Stimulated activated naive CD8-positive, alpha-beta T cell treated with anti-CD3 and anti-CD28 coated beads, Interleukin-15, amount 100 ng/mL, for 72 hours (primary cell): ENCODE results near the gene PSMC3.

Experiments
- ATAC-seq: fragments of 150-1000 bp; cut with Tn5 transposase; 2 replicates; pipeline ENCODE4 v1.10.0; 2021; ENCODE audit warnings: mild to moderate bottlenecking, moderate library complexity
- DNase-seq, 2 donors: peaks; one replicate each; pipeline ENCODE4 v3.0.0; 2021 to 2022
- H3K27ac Mint-ChIP-seq, 2 donors: one replicate each; pipeline ENCODE4 v1.8.0; 2022; ENCODE audit warnings: mild to moderate bottlenecking in 2 of 2, mixed read lengths in 2 of 2, moderate library complexity in 2 of 2
- H3K27me3 Mint-ChIP-seq: one replicate; pipeline ENCODE4 v1.8.0; 2022; ENCODE audit warnings: mixed read lengths
- H3K4me1 Mint-ChIP-seq: one replicate; pipeline ENCODE4 v1.8.0; 2022; ENCODE audit warnings: mild to moderate bottlenecking, mixed read lengths
- H3K4me3 Mint-ChIP-seq, 2 donors: one replicate each; pipeline ENCODE4 v1.8.0; 2022; ENCODE audit warnings: mild to moderate bottlenecking in 2 of 2, mixed read lengths in 2 of 2, moderate library complexity in 1 of 2
- H3K9me3 Mint-ChIP-seq, 2 donors: one replicate each; pipeline ENCODE4 v1.8.0; 2022; ENCODE audit warnings: mixed read lengths in 2 of 2

Gene PSMC3

DNA sequence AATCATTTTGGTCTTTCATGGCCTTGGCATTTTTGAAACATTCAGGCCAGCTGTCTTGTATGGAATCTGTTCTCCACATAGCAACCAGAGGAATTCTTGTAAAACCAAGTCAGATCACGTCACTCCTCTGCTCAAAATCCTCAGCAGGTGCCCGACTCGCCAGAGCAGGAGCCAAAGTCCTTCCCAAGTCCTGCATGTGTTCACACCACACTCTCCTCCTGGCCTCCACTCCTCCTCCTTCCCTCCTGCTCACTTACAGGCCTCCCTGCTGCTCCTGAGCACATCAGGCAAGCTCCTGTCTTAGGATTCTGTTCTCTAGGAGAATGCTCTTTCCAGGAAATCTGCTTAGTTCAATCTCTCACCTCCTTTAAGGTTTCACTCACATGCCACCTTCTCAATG, 6.9 kb upstream of the PSMC3 start:
- Mint-ChIP-seq H3K4me1 (peaks cover 6% of the 10 kb centered on the region), H3K27me3 (no peaks in the 10 kb centered on the region), H3K9me3 (no peaks in the 10 kb centered on the region), H3K4me3 (no peak overlapping the region), H3K27ac (no peak overlapping the region)
- ATAC-seq (no peak), DNase-seq (no peak)

DNA sequence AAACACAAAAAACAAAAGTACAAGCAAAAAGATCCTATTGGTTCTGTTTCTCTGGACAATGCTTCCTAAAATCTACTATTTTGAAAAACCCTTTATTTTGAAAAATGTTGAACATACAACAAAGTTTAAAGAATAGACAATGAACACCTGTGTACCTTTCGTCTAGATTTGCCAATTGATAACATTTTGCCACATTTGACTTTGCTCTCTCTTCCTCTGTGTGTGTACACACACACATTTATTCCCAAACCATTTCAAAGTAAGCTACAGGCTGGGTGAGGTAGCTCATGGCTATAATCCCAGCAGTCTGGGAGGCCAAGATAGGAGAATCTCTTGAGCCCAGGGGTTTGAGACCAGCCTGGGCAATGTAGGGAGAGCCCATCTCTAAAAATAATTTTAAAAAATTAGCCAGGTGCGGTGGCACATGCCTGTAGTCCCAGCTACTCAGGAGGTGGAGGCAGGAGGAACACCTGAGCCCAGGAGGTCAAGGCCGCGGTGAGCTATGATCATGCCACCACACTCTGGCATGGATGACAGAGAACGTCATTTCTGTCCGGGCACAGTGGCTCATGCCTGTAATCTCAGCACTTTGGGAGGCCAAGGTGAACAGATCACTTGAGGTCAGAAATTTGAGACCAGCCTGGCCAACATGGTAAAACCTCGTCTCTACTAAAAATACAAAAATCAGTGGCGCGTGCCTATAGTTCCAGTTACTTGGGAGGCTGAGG, 5.3 kb upstream of the PSMC3 start:
- H3K4me3 Mint-ChIP-seq, result no peak overlapping the region
- ATAC-seq, result no peak
- H3K9me3 Mint-ChIP-seq, result no peaks in the 10 kb centered on the region
- no peaks in the 10 kb centered on the region for H3K27me3 Mint-ChIP-seq
- no peak overlapping the region for H3K27ac Mint-ChIP-seq
- peaks cover 9% of the 10 kb centered on the region for H3K4me1 Mint-ChIP-seq
- no peak for DNase-seq

DNA sequence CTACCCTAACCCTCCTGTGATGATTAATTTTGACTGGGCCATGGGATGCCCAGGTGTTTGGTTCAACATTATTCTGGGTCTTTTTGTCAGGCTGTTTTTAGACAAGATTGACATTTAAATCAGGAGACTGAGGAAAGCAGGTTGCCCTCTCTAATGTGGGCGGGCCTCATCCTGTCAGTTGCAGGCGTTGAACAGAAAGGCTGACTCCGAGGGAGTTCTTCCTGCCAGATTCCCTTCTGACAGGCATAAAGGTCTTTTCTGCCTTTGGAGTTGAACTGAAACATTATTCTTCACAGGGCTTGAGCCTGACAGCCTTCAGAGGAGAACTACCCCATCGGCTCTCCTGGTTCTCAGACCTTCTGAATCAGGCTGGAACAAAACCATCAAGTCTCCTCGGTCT, 4.3 kb upstream of the PSMC3 start:
- no peak for ATAC-seq
- Mint-ChIP-seq H3K4me1 (peaks cover 19% of the 10 kb centered on the region), H3K27ac (no peak overlapping the region)

DNA sequence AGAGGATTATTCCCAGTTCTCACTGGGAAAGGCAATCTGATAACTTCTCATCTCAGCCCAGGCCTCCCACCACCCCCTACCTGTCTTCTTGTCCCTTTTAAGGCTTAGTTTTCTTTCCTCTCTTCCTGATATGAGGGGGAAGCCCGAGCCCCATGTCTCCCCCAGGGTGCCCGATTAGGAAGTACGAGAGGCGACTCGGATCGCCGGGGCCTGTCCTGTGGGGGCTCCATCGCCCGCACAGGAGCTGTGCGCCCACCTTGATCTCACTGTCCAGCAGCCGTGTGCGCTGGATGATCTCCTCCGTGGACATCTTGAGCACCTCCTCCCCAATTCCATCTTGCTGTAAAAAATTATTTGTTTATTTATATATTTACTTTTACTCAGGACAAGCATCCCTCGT, 628 bp downstream of the PSMC3 start:
- ATAC-seq (no peak), DNase-seq (no peak)
- H3K27ac Mint-ChIP-seq, result peak overlapping the region; percentile 100
- H3K27me3 Mint-ChIP-seq, result no peaks in the 10 kb centered on the region
- H3K4me1 Mint-ChIP-seq, result peaks cover 40% of the 10 kb centered on the region
- no peaks in the 10 kb centered on the region for H3K9me3 Mint-ChIP-seq
- H3K4me3 Mint-ChIP-seq, result peak overlapping the region; percentile 97 to 100

More for the DNA sequence above, 4.3 kb upstream of the PSMC3 start:
- no peaks in the 10 kb centered on the region for H3K9me3 Mint-ChIP-seq
- no peak overlapping the region for H3K4me3 Mint-ChIP-seq
- DNase-seq, result no peak
- no peaks in the 10 kb centered on the region for H3K27me3 Mint-ChIP-seq

DNA sequence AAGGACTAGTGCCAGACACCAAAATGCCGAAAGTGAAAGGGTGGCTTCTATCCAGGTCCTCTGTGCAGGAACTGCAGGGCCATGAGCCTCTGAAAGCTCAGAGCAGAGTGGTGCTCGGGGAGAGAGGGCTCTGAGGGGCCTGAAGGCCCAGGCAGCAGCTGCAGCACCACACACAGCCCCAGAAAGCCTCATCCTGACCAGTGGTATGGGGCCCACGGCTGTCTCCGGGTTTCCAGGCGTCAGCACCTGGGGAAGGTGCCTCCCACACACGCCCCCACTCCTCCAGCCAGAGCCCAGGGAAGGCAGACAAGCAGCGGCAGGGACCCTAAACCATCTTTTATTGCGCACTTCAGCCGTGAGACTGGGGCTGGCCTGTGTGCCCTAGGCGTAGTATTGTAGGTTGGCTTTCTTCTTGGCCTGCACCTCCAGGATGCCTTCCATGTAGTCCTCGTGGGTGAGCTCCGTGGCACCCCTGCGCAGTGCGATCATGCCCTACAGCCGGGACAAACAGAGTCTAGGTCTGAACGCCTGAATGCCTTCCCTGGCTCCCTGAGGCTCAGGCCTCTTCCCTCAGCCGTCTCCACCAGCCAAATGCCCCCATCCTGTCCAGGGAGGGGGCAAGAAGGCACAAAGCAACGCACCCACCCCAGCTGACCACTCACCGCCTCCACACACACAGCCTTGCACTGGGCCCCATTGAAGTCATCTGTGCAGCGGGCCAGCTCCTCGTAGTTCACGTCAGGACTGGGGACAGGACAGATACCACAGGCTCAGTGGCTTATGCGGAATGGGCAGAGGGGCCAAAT, 7.6 kb downstream of the PSMC3 start:
- no peaks in the 10 kb centered on the region for H3K27me3 Mint-ChIP-seq
- H3K9me3 Mint-ChIP-seq, result no peaks in the 10 kb centered on the region
- peak overlapping the region; percentile 16 to 88 for H3K27ac Mint-ChIP-seq
- ATAC-seq, result no peak
- no peak overlapping the region for H3K4me3 Mint-ChIP-seq
- DNase-seq, result no peak
- H3K4me1 Mint-ChIP-seq, result peaks cover 25% of the 10 kb centered on the region

DNA sequence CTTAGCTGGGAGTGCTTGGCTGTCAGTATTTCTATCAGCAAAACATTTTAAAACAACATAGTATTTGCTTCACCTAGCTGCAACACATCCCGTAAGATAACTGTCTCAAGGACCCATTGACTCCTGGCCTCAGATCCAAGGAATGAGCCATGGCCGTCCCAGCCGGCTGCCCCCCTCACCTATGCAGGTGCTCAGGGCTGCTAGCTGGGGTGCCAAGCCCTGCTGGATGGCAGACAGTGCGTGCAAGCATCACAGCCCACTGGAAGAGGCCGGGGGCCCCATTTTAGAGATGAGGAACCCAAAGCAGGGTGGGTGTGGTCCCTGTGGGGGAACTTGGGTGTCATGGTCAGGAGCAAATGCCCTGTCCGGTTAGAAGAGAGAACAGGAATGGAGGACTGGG, 8.5 kb downstream of the PSMC3 start:
- no peak overlapping the region for H3K4me3 Mint-ChIP-seq
- DNase-seq, result no peak
- no peak for ATAC-seq
- H3K4me1 Mint-ChIP-seq, result peaks cover 23% of the 10 kb centered on the region
- no peaks in the 10 kb centered on the region for H3K9me3 Mint-ChIP-seq
- no peak overlapping the region for H3K27ac Mint-ChIP-seq
- no peaks in the 10 kb centered on the region for H3K27me3 Mint-ChIP-seq

DNA sequence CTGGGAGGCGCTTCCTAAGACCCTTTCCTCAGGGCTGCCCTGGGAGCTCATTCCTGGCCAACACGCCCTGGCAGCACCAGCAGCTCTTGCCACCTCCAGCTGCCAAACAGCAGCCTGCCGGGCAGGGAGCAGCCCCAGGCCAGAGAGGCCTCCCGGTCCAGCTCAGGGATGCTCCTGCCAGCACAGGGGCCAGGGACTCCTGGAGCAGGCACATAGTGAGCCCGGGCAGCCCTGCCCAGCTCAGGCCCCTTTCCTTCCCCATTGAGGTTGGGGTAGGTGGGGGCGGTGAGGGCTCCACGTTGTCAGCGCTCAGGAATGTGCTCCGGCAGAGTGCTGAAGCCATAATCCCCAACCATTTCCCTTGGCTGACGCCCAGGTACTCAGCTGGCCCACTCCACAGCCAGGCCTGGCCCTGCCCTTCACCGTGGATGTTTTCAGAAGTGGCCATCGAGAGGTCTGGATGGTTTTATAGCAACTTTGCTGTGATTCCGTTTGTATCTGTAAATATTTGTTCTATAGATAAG, 10.2 kb downstream of the PSMC3 start:
- Mint-ChIP-seq H3K4me1 (peaks cover 33% of the 10 kb centered on the region), H3K9me3 (no peaks in the 10 kb centered on the region), H3K27me3 (no peaks in the 10 kb centered on the region), H3K27ac (peak overlapping the region in 1 of 2 donors; percentile 75), H3K4me3 (no peak overlapping the region)
- ATAC-seq, result peak; percentile 4
- no peak for DNase-seq

DNA sequence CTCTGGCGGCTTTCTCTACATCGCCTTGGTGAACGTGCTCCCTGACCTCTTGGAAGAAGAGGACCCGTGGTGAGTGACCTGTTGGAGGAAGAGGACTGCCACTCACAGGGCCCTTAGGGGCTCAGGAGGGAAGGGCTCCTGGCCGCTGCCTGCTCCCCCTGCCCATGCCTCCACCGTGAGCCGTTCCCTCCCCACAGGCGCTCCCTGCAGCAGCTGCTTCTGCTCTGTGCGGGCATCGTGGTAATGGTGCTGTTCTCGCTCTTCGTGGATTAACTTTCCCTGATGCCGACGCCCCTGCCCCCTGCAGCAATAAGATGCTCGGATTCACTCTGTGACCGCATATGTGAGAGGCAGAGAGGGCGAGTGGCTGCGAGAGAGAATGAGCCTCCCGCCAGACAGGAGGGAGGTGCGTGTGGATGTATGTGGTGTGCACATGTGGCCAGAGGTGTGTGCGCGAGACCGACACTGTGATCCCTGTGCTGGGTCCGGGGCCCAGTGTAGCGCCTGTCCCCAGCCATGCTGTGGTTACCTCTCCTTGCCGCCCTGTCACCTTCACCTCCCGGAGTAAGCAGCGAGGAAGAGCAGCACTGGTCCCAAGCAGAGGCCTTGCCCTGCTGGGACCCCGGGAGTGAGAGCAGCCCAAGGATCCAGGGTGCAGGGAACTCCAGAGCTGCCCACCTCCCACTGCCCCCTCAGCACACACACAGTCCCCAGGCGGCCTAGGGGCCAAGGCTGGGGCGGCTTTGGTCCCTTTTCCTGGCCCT, 11.0 kb downstream of the PSMC3 start:
- H3K9me3 Mint-ChIP-seq, result no peaks in the 10 kb centered on the region
- no peak overlapping the region for H3K4me3 Mint-ChIP-seq
- H3K27me3 Mint-ChIP-seq, result no peaks in the 10 kb centered on the region
- DNase-seq (no peak), ATAC-seq (peak; percentile 11)
- H3K4me1 Mint-ChIP-seq, result peaks cover 30% of the 10 kb centered on the region
- peak overlapping the region in 1 of 2 donors; percentile 75 for H3K27ac Mint-ChIP-seq

DNA sequence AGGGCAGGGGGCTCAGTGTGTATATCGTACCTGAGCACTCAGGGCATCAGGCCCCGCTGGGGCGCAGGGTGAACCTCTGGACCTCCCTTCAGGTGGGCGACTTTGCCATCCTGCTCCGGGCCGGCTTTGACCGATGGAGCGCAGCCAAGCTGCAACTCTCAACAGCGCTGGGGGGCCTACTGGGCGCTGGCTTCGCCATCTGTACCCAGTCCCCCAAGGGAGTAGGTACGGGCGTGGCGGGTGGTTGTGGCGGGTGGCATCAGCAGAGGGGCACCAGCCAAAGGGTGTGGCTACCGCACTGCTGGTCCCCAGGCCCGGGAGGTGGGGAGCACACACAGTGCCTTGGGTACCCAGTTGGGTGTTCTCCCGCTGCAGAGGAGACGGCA, 11.6 kb downstream of the PSMC3 start:
- Mint-ChIP-seq H3K27ac (peak overlapping the region in 1 of 2 donors; percentile 75), H3K9me3 (no peaks in the 10 kb centered on the region), H3K27me3 (no peaks in the 10 kb centered on the region), H3K4me3 (no peak overlapping the region), H3K4me1 (peaks cover 30% of the 10 kb centered on the region)
- no peak for DNase-seq
- ATAC-seq, result peak; percentile 26

DNA sequence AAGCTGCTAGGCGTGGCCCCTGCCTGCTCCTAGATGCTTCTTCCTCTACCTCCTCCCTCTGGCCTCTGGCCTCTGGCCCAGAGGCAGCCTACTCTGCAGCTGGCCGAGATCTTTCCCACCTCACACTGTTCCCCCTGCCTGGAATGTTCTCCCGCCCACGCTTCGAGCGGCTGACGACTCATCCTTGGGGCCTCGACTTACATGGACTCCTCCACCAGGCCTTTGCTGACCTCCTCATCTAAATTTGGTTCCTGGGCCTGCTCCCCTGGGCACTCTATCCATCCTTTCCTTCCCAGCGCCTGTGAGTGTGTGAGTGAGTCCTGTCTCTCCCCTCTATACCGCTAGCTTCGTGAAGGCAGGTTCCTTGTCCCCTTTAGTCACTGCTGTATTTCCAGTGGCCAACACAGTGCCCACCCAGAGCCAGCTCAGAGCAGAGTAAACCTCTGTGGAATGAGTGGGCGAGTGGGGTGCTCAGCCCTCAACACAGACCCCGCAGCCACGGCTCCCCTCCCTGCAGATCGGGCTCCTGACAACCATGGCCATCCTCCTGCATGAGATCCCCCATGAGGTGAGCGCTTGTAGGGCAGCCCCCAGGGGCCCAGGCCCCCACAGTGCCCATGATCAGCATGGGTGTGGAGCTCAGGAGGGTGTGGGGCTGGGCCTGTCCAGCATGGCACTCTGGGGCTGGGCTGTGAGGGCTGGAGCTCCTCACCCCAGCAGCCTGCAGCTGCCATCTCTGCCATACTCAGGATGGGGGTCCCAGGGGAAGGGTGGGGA, 12.1 kb downstream of the PSMC3 start:
- no peaks in the 10 kb centered on the region for H3K9me3 Mint-ChIP-seq
- no peak for DNase-seq
- H3K4me3 Mint-ChIP-seq, result no peak overlapping the region
- peak overlapping the region; percentile 22 to 83 for H3K27ac Mint-ChIP-seq
- ATAC-seq, result peak; percentile 26
- H3K4me1 Mint-ChIP-seq, result peaks cover 35% of the 10 kb centered on the region
- H3K27me3 Mint-ChIP-seq, result no peaks in the 10 kb centered on the region

DNA sequence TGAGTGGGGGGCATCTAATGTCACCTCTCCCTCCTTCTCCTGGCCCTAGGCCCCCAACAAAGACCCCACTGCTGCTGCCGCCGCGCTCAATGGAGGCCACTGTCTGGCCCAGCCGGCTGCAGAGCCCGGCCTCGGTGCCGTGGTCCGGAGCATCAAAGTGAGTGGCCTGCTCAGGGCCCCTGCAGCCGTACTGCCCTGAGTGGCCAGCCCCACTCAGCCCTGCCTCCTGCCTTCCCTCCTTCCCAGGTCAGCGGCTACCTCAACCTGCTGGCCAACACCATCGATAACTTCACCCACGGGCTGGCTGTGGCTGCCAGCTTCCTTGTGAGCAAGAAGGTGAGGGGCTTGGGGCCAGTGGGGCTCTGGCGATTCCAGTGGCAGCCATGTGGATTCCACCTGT, 12.9 kb downstream of the PSMC3 start:
- peak overlapping the region in 1 of 2 donors; percentile 22 for H3K27ac Mint-ChIP-seq
- no peak for ATAC-seq

DNA sequence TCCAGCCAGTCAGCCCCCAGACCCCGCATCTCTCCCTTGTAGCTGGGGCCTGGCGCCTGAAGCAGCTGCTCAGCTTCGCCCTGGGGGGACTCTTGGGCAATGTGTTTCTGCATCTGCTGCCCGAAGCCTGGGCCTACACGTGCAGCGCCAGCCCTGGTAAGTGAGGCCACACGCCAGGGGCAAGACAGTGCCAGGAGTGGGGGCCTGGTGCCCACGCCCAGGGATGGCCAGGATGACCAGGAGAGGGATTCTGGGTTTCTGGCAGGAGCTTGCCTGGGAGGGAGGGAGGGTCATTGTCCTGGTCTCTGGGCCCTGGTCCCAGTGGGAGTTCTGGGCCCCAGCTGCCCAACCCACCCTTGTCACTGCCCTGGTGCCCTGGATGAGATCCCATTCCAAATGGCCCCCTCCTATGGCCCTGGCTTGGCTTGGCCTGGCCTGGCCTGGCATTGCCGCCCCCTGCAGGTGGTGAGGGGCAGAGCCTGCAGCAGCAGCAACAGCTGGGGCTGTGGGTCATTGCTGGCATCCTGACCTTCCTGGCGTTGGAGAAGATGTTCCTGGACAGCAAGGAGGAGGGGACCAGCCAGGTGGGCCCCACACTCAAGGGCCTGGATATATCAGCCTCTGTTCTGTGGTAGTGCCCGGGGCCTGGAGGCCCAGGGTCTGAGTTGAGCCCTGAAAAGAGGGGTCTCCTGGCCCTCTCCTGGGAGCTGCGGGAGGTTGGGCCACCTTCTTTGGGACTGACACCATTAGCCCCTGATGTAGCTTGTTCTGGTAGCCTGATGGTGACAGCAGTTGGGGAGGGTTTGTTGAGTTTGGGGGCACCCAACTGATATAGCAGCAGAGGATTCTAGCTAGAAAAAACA, 14.1 kb downstream of the PSMC3 start:
- DNase-seq, result peak; percentile 56 to 60
- Mint-ChIP-seq H3K4me3 (no peak overlapping the region), H3K27ac (no peak overlapping the region), H3K9me3 (no peaks in the 10 kb centered on the region), H3K4me1 (peaks cover 38% of the 10 kb centered on the region), H3K27me3 (no peaks in the 10 kb centered on the region)
- no peak for ATAC-seq

More for the DNA sequence above, 12.9 kb downstream of the PSMC3 start:
- peaks cover 38% of the 10 kb centered on the region for H3K4me1 Mint-ChIP-seq
- no peak for DNase-seq
- no peaks in the 10 kb centered on the region for H3K9me3 Mint-ChIP-seq
- H3K27me3 Mint-ChIP-seq, result no peaks in the 10 kb centered on the region
- no peak overlapping the region for H3K4me3 Mint-ChIP-seq

DNA sequence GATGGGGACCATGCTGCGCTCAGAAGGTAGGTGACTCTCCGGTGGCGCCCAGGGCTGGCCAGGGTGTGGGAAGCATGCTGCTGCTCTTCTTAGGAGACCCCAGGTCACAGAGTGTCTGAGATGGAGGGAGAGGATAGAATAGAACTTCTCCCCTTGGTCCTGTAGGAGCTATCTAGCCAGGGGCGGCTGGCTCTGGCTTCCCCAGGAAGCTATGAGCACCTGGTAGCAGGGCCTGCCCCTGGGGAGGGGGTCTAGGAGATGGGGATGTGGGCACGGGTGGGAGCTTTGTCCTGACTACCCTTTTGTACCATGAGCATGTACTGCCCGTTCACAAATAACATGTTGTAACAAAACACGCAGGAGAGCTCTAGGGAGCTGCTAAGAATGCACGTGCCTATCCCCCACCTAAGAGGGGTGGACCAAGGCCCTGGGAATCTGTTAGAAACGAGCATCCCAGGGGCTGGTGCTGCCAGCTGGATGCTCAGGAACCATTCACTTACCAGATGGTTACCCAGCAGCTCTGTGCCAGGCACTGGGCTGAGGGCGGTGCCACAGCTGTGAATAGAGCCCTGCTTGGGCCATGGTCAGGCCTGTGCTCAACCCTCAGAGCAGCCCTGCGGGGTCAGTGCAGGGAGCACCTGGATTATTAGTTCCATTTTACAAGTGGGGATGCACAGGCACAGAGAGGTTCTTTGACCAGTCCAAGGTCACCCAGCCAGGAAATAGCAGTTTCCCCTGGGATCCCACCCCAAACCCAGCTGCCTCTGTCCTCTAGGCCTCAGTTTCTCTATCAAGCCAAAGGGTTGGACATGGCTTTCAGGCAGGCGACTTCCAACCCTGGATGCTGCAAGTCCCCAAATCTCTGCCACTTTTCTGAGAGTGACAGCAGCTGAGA, 15.6 kb downstream of the PSMC3 start:
- Mint-ChIP-seq H3K4me1 (peaks cover 43% of the 10 kb centered on the region), H3K27ac (no peak overlapping the region), H3K9me3 (no peaks in the 10 kb centered on the region), H3K27me3 (no peaks in the 10 kb centered on the region), H3K4me3 (no peak overlapping the region)
- DNase-seq (no peak), ATAC-seq (no peak)
